Tibial artery (tissue), 4 donors: ENCODE results near the gene PLCL1.

Experiments used
- DNase-seq, 2 donors: peaks; one replicate each; pipeline ENCODE4 v3.0.0-alpha.2; 2019
- H3K27ac ChIP-seq, 2 donors: fragments of 200-600 bp; sonication (generic) in 1 of 2; 1 replicate in 1 of 2; 2 replicates in 1 of 2; pipeline ENCODE4 v1.5.1; 2018 to 2019; ENCODE audit warnings: mild to moderate bottlenecking in 1 of 2
- H3K27me3 ChIP-seq, 2 donors: fragments of 200-600 bp; sonication (generic) in 1 of 2; one replicate each; pipeline versions ENCODE4 v1.5.1 to v1.6.0; 2016 to 2019
- H3K36me3 ChIP-seq, 3 donors: fragments of 200-600 bp; sonication (generic) in 2 of 3; one replicate each; pipeline ENCODE4 v1.5.1; 2016 to 2019; ENCODE audit warnings: mild to moderate bottlenecking in 2 of 3
- H3K4me1 ChIP-seq, 4 donors: fragments of 200-600 bp; sonication (generic) in 2 of 4; 1 replicate in 3 of 4; 2 replicates in 1 of 4; pipeline ENCODE4 v1.5.1; 2016 to 2019
- H3K4me3 ChIP-seq, 2 donors: fragments of 200-600 bp; sonication (generic) in 1 of 2; 1 replicate in 1 of 2; 2 replicates in 1 of 2; pipeline ENCODE4 v1.5.1; 2018 to 2019; ENCODE audit warnings: mild to moderate bottlenecking in 2 of 2
- H3K9me3 ChIP-seq, 3 donors: fragments of 200-600 bp; sonication (generic) in 1 of 3; one replicate each; pipeline ENCODE4 v1.5.1; 2016 to 2019
- intact Hi-C: fragments of 100-400 bp; cut with DNase I; formaldehyde crosslinking; loops from one replicate; pipeline ENCODE4 v1.15.0; 2023; ENCODE audit warnings: low total_unique reads
- TF ChIP-seq, protein P1 (sequence below), 2 experiments: fragments of 200-600 bp in 1 of 2; fragments of 450-650 bp in 1 of 2; IDR thresholded peaks; one replicate each; pipeline ENCODE4 v1.5.1; 2017 to 2019; ENCODE audit warnings: antibody characterized with exemption in 2 of 2, mild to moderate bottlenecking in 1 of 2, moderate library complexity in 1 of 2

Gene PLCL1

DNA sequence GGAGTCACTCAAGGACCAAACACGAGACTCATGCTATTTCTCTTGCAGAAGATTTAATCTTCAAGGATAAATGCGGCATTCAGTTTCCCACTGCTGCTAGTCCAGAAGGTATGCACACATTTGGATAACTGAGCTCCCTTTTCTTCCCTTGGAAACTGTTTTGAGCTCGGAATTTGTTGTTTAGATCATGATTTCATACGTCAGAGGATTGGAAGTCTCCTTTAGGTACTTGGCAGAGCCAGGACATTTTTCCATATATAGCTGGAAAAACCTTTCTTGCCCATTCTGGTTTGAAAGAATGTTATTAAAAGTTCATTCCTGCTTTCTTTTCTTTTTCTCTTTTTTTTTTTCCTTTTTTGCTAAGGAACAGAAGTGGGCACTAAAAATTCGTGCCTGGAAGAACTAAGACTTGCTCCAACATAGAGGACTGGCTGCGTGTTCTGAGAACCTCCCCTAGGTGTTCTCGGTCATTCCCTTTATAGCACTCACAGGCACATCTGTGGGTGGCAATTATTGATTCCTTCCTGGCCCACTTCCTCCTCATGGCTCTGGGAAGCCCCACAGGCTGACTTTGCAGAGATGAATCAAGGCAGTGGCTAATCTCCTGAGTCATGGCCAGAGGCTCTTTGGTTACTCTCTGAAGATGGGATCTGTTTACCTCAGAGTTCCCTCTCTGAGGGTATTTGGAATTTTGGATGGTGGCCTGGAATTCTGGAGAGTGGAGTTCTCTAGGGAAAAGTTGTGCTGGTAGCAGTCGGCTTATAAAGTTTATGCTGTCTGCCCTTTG lies 104.8 kb downstream of the PLCL1 start:
- TF ChIP-seq, protein P1, sequence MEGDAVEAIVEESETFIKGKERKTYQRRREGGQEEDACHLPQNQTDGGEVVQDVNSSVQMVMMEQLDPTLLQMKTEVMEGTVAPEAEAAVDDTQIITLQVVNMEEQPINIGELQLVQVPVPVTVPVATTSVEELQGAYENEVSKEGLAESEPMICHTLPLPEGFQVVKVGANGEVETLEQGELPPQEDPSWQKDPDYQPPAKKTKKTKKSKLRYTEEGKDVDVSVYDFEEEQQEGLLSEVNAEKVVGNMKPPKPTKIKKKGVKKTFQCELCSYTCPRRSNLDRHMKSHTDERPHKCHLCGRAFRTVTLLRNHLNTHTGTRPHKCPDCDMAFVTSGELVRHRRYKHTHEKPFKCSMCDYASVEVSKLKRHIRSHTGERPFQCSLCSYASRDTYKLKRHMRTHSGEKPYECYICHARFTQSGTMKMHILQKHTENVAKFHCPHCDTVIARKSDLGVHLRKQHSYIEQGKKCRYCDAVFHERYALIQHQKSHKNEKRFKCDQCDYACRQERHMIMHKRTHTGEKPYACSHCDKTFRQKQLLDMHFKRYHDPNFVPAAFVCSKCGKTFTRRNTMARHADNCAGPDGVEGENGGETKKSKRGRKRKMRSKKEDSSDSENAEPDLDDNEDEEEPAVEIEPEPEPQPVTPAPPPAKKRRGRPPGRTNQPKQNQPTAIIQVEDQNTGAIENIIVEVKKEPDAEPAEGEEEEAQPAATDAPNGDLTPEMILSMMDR (IDR thresholded peaks at IDR 0.05): no peak
- no peaks in the 10 kb centered on the region for H3K27me3 ChIP-seq
- H3K4me1 ChIP-seq: peaks cover 0 to 54% (median 7%) of the 10 kb centered on the region in 4 donors
- H3K27ac ChIP-seq: peak overlapping the region; percentile 53 to 55
- no peak overlapping the region for H3K4me3 ChIP-seq
- intact Hi-C loops: no loop called here
- no peak for DNase-seq
- no peaks in the 10 kb centered on the region for H3K36me3 ChIP-seq
- H3K9me3 ChIP-seq: no peaks in the 10 kb centered on the region

DNA sequence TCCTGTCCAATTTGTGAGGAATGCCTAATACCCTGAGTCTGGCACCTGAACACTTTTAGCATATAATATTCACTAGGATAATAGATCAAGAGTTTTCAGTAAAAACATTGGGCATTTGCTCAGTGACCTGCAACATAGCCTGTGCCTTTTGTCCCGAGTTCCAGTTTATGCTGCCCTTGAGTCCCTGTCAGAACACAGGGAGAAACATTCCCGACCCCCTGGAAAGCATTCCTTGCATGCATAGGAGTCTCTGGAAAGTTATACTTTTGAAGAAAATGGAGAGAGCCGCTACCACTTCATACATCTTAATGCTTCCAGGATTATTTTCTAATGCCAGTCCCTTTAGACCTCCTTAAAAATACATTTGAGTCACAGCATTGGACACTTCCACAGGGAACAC lies 107.3 kb downstream of the PLCL1 start:
- DNase-seq: no peak
- TF ChIP-seq, protein P1 (IDR thresholded peaks at IDR 0.05): no peak
- Histone ChIP-seq H3K27ac (no peak overlapping the region), H3K36me3 (no peaks in the 10 kb centered on the region), H3K4me3 (no peak overlapping the region), H3K9me3 (no peaks in the 10 kb centered on the region), H3K27me3 (no peaks in the 10 kb centered on the region), H3K4me1 (peaks cover 0 to 75% (median 28%) of the 10 kb centered on the region in 4 donors)
- intact Hi-C loops: no loop called here

DNA sequence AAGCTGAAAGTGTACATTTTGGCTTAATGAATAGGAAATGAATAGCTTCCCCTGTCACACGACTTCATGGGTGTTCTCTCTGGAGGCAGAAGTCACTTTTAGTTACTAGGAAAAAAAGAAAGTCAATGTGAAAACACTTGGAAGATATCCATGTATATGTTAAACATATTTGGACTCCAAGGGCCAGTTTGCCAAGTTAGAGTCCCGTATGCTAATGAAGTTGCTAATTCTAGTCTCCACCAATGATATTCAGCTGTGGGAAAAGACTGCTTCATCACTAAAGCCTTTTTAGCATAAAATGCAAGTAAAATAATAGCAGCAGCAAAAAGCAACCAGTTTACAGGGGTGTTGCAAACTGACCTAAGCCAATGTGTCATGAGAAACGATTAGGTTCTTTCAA lies 108.7 kb downstream of the PLCL1 start:
- no peaks in the 10 kb centered on the region for H3K36me3 ChIP-seq
- H3K27ac ChIP-seq: no peak overlapping the region
- intact Hi-C loops: no loop called here
- DNase-seq: no peak
- peaks cover 0 to 75% (median 29%) of the 10 kb centered on the region in 4 donors for H3K4me1 ChIP-seq
- H3K4me3 ChIP-seq: no peak overlapping the region
- no peaks in the 10 kb centered on the region for H3K9me3 ChIP-seq
- H3K27me3 ChIP-seq: no peaks in the 10 kb centered on the region
- TF ChIP-seq, protein P1 (IDR thresholded peaks at IDR 0.05): no peak

DNA sequence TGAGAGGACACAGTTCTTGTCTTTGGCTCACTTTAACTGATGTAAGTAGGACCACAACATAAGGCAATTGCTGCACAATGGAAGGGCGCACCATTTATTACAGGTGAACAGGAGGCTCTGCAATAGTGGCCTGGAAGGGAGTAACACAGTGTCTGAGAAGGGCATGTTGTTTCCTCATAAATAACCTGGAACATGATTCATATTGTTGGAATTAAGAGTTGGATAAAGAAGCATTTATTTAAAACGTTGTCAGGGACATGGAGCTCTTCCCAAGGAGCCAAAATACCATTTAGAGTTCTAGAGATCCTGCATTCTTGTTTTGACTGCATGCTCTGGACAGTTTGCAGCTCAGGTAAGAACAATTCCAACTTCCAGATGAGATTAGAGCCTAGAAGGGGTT lies 110.4 kb downstream of the PLCL1 start:
- Histone ChIP-seq H3K9me3 (no peaks in the 10 kb centered on the region), H3K36me3 (no peaks in the 10 kb centered on the region), H3K4me1 (peaks cover 0 to 64% (median 26%) of the 10 kb centered on the region in 4 donors), H3K4me3 (no peak overlapping the region), H3K27me3 (no peaks in the 10 kb centered on the region), H3K27ac (peak overlapping the region in 1 of 2 donors; percentile 4)
- intact Hi-C loops: no loop called here
- TF ChIP-seq, protein P1 (IDR thresholded peaks at IDR 0.05): no peak
- no peak for DNase-seq

DNA sequence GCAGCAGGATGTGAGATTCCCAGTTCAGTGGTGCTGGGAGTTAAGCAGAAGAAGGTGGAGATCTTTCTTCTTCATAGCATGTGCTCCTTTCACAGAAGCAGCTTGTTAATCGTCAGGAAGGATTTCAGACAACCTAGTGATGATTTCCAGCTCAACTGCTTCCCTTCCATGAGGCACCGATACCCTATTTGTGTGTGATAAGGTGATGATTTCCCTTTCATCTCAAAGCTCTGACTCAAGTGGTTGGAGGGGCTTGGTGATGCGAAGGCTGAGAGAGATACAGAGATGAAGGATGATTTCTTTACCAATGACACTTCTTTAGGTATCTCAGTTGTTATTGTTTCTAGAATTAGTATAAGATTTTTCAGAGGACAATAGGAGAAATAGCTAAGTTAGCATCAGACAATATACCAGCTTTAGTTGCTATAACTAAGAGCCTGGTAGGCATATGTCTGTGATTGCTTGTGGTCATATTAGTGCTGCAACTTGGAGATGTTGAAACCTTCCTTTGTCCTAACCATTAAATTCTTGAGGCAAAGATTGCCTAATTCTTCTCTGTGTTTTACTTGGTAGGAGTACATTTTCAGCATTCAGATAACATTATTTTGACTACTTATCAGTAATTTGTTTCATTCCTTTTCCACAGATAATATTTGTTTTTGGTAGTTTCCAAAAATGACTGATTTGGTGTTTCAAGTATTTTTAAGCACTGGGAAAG lies 111.3 kb downstream of the PLCL1 start:
- no peaks in the 10 kb centered on the region for H3K27me3 ChIP-seq
- peak overlapping the region; percentile 4 to 46 for H3K27ac ChIP-seq
- DNase-seq: no peak
- no peak overlapping the region for H3K4me3 ChIP-seq
- H3K4me1 ChIP-seq: peaks cover 0 to 61% (median 26%) of the 10 kb centered on the region in 4 donors
- H3K9me3 ChIP-seq: no peaks in the 10 kb centered on the region
- TF ChIP-seq, protein P1 (IDR thresholded peaks at IDR 0.05): no peak
- H3K36me3 ChIP-seq: no peaks in the 10 kb centered on the region
- intact Hi-C loops: no loop called here
